DOHH2 (cell line): Measurements from ENCODE around the gene COL4A1.

ENCODE experiments used
- CTCF ChIP-seq: fragments of 200-600 bp; sonication (generic); IDR thresholded peaks from one replicate; pipeline ENCODE4 v1.5.1; 2014; ENCODE audit warnings: antibody characterized with exemption, mild to moderate bottlenecking, low read depth, low read length; ENCODE audit not compliant: poor library complexity, severe bottlenecking
- EZH2phosphoT487 ChIP-seq: fragments of 200-600 bp; sonication (generic); IDR thresholded peaks from 2 replicates; pipeline ENCODE4 v1.6.1; 2017; ENCODE audit warnings: borderline replicate concordance, mild to moderate bottlenecking, antibody characterized with exemption, low read length, moderate library complexity, mixed read lengths

DNA sequence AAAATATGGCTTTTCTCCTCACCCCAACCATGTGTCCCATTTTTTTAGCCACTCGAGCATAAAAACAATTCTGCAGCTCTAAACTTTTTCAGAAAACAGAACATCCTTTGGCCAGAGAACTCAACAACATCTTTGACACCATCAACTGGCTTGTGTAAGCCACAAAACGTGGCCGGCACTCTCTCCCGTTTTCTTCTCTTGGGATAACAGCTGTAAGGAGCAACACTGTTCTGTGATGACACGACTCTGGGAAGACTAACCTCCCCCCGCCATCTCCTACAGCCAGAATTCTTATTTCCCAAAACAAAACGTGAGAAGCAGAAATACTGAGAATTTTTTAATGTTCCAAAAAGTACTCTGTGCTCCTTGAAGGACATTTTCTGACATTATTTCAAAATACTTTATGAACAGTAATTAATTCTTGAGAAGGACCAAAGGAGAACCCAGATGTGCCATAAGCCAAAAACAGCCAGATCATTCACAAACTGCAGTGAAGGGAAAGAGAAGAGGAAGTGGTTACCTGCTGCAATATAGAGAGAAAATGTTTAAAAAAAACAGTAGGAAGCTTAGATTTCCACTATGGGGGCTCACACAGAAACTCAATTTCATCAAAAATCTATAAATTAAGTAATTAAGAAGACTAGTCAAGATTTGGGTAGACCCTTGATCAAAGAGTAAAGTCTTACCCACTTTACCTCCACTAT lies 25.8 kb downstream of the COL4A1 start:
- TF ChIP-seq CTCF: no peak
- no peak for TF ChIP-seq EZH2phosphoT487
